GM23248 (cell line): ENCODE data around the gene CEP131.

Experiments
- EZH2 ChIP-seq: fragments of 200-600 bp; sonication (generic); IDR thresholded peaks from 2 replicates; pipeline ENCODE4 v1.6.1; 2018; ENCODE audit warnings: antibody characterized with exemption, mild to moderate bottlenecking; ENCODE audit not compliant: insufficient read depth, poor library complexity, severe bottlenecking
- EZH2phosphoT487 ChIP-seq: fragments of 200-600 bp; sonication (generic); IDR thresholded peaks from 2 replicates; pipeline ENCODE4 v1.6.1; 2018; ENCODE audit warnings: antibody characterized with exemption, moderate library complexity, mild to moderate bottlenecking, low read depth; ENCODE audit not compliant: insufficient read depth

- TF ChIP-seq EZH2 (no peak), EZH2phosphoT487 (no peak)
Measured at GRCh38 chr17:81169870-81170309, 52.9 kb downstream of the CEP131 start.
